Measurements from ENCODE around the gene ANKS1B. TPM values are rescaled to one million over a fixed set of nuclear protein-coding genes. Genes with fewer than 3 reads are reported as not detected.

The ANKS1B gene
- total and polyA plus RNA-seq, 2 of the 4 experiments (the other 2 are of a cell fraction) = 0.17 to 0.18 TPM

- H4K91ac ChIP-seq (ENCODE audit: insufficient read depth, low read depth, low read length) = no peak overlapping the region
- no peak overlapping the region for H4K8ac ChIP-seq (ENCODE audit: low read depth in 2 of 2, low read length in 2 of 2)
- TF ChIP-seq FOS (IDR thresholded peaks at IDR 0.05; ENCODE audit: low read depth, low read length) = no peak
- TF ChIP-seq ELK1 (IDR thresholded peaks at IDR 0.05; ENCODE audit: borderline replicate concordance, low read depth, low read length) = no peak
- TF ChIP-seq RCOR1 (IDR thresholded peaks at IDR 0.05; ENCODE audit: insufficient replicate concordance, low read length) = no peak
- no peak for TF ChIP-seq USF2 (IDR thresholded peaks at IDR 0.05; ENCODE audit: low read depth, low read length)
- no peak for TF ChIP-seq RAD21 (IDR thresholded peaks at IDR 0.05; ENCODE audit: low read length)
- TF ChIP-seq CHD1 (IDR thresholded peaks at IDR 0.05; ENCODE audit: low read depth, low read length) = no peak
- no peak for TF ChIP-seq MAFK (IDR thresholded peaks at IDR 0.05; ENCODE audit: low read depth, low read length)
- no peak for TF ChIP-seq BHLHE40 (IDR thresholded peaks at IDR 0.05; ENCODE audit: low read depth, low read length)
- H3K23ac ChIP-seq (ENCODE audit: low read depth, low read length) = no peak overlapping the region
- in situ Hi-C loops (cut with MboI; ENCODE audit: low sequenced_read_pairs) = no loop called here
- no peak overlapping the region for H4K5ac ChIP-seq (ENCODE audit: low read depth, low read length)
- no peak overlapping the region for H2AFZ ChIP-seq (replicated peaks; ENCODE audit: low read length, poor library complexity)
- no peaks in the 10 kb centered on the region for H3K27me3 ChIP-seq (ENCODE audit: control insufficient read depth, insufficient read depth, low read length)
- no peaks in the 10 kb centered on the region for H3K79me1 ChIP-seq (ENCODE audit: low read depth in 1 of 2, low read length in 2 of 2)
- H3K18ac ChIP-seq (ENCODE audit: low read depth, low read length) = no peak overlapping the region
- no peaks in the 10 kb centered on the region for H3K9me3 ChIP-seq (ENCODE audit: control insufficient read depth, insufficient read depth, low read length)
- CTCF ChIA-PET = interaction anchor here (1.5 kb wide), 1 partner anchor 14 kb away, joined by 4 read pairs; no protein-coding TSS in a partner anchor
- H2BK20ac ChIP-seq (ENCODE audit: low read depth, low read length) = no peak overlapping the region
- H2AK9ac ChIP-seq (replicated peaks; ENCODE audit: low read depth, low read length, poor library complexity) = no peak overlapping the region
- H3K27ac ChIP-seq (ENCODE audit: insufficient read depth, low read length) = no peak overlapping the region
- H3K4me1 ChIP-seq (ENCODE audit: control insufficient read depth, insufficient read depth, low read length) = no peaks in the 10 kb centered on the region
- dilution Hi-C loops (cut with HindIII; ENCODE audit: low sequenced_read_pairs, unreplicated experiment) = no loop called here
- no peak for ATAC-seq (ENCODE audit: low read depth)
- no peak overlapping the region for H2BK15ac ChIP-seq (ENCODE audit: low read depth, low read length)
- no peak overlapping the region for H3K4me3 ChIP-seq (ENCODE audit: insufficient read depth, low read depth, low read length)
- H2BK5ac ChIP-seq (ENCODE audit: low read depth, low read length, poor library complexity, severe bottlenecking) = no peak overlapping the region
- no peak overlapping the region for H3K4me2 ChIP-seq (ENCODE audit: low read depth, low read length)
- no peak overlapping the region for H3K56ac ChIP-seq (ENCODE audit: extremely low read depth, insufficient read depth, low read length)
- H3K9ac ChIP-seq (ENCODE audit: low read depth, low read length) = no peak overlapping the region
- no peaks in the 10 kb centered on the region for H3K9me1 ChIP-seq (ENCODE audit: insufficient read depth, low read length)
- no peak overlapping the region for H2BK120ac ChIP-seq (ENCODE audit: low read depth, low read length)
- no peaks in the 10 kb centered on the region for H3K36me3 ChIP-seq (ENCODE audit: control insufficient read depth, insufficient read depth, low read length)
- BruUV-seq (replicated peaks) = no TSS peak
- no peak overlapping the region for H3K14ac ChIP-seq (replicated peaks; ENCODE audit: low read depth, low read length)
- no peak overlapping the region for H2AK5ac ChIP-seq (ENCODE audit: low read depth, low read length)
- POLR2A ChIA-PET (ENCODE audit: unreplicated experiment) = no interaction called here
- no peak overlapping the region for H3K4ac ChIP-seq (ENCODE audit: low read depth, low read length)
- 40% methylated on average over 1 of the region's 5 CpGs; no CpG with 5 or more reads in 1 of the 2 experiments for WGBS, 2 experiments (ENCODE audit: extremely low coverage in 2 of 2, insufficient read length in 1 of 2)
- intact Hi-C loops (cut with micrococcal nuclease) = no loop called here
- no peaks in the 10 kb centered on the region for H4K20me1 ChIP-seq (ENCODE audit: insufficient read depth, low read length)
- no peak for DNase-seq
These were observed 927.1 kb downstream of the ANKS1B start for GRCh38 chr12:99057670-99058069.

All from IMR-90 (cell line).